Liver (tissue), 9 donors: ENCODE measurements around the gene RPS29. TPM values are rescaled to one million over a fixed set of nuclear protein-coding genes. Genes with fewer than 3 reads are reported as not detected.

Source experiments
- DNase-seq: peaks from one replicate; pipeline ENCODE4 v3.0.0-alpha.2; 2017; ENCODE audit warnings: low spot score
- H3K27ac ChIP-seq, 2 donors: one replicate each; pipeline ENCODE4 v1.7.0; 2013; ENCODE audit warnings: inconsistent platforms in 2 of 2, low read length in 2 of 2, control low read depth in 1 of 2, low read depth in 1 of 2, mild to moderate bottlenecking in 1 of 2
- H3K27me3 ChIP-seq, 4 donors: one replicate each; pipeline versions ENCODE4 v1.6.1 to v1.7.0; 2013; ENCODE audit warnings: low read length in 3 of 4, inconsistent platforms in 1 of 4, mild to moderate bottlenecking in 1 of 4, moderate library complexity in 1 of 4; ENCODE audit not compliant: control insufficient read depth in 4 of 4, insufficient read depth in 4 of 4
- H3K36me3 ChIP-seq, 4 donors: one replicate each; pipeline versions ENCODE4 v1.6.1 to v1.7.0; 2013; ENCODE audit warnings: low read length in 3 of 4, mild to moderate bottlenecking in 3 of 4, low read depth in 1 of 4, moderate library complexity in 1 of 4; ENCODE audit not compliant: control insufficient read depth in 4 of 4, insufficient read depth in 3 of 4
- H3K4me1 ChIP-seq, 4 donors: one replicate each; pipeline versions ENCODE4 v1.6.1 to v1.7.0; 2013; ENCODE audit warnings: low read length in 3 of 4, mild to moderate bottlenecking in 3 of 4, moderate library complexity in 1 of 4; ENCODE audit not compliant: control insufficient read depth in 4 of 4, insufficient read depth in 4 of 4
- H3K4me3 ChIP-seq, 3 donors: one replicate each; pipeline versions ENCODE4 v1.6.1 to v1.7.0; 2013; ENCODE audit warnings: low read length in 3 of 3, control low read depth in 1 of 3, low read depth in 1 of 3, mild to moderate bottlenecking in 1 of 3
- H3K9ac ChIP-seq, 2 donors: one replicate each; pipeline ENCODE4 v1.7.0; 2013; ENCODE audit warnings: low read length in 2 of 2, mild to moderate bottlenecking in 2 of 2, moderate library complexity in 2 of 2, control low read depth in 1 of 2, low read depth in 1 of 2
- H3K9me3 ChIP-seq, 4 donors: one replicate each; pipeline versions ENCODE4 v1.6.1 to v1.7.0; 2013; ENCODE audit warnings: low read length in 3 of 4; ENCODE audit not compliant: control insufficient read depth in 4 of 4
- ATF3 ChIP-seq: IDR thresholded peaks from 2 replicates; pipeline ENCODE4 v1.6.1; 2016; ENCODE audit warnings: antibody characterized with exemption
- EGR1 ChIP-seq, 2 donors: IDR thresholded peaks; 2 replicates each; pipeline ENCODE4 v1.6.1; 2016 to 2018; ENCODE audit warnings: antibody characterized with exemption in 2 of 2, low read depth in 2 of 2
- FOXA1 ChIP-seq: IDR thresholded peaks from 2 replicates; pipeline ENCODE4 v1.6.1; 2016; ENCODE audit warnings: antibody characterized with exemption
- FOXA2 ChIP-seq: IDR thresholded peaks from 2 replicates; pipeline ENCODE4 v1.6.1; 2016; ENCODE audit warnings: antibody characterized with exemption
- GABPA ChIP-seq, 2 donors: IDR thresholded peaks in 1 of 2; conservative IDR thresholded peaks in 1 of 2; 2 replicates each; pipeline ENCODE4 v1.6.1; 2016; ENCODE audit warnings: antibody characterized with exemption in 2 of 2, mild to moderate bottlenecking in 1 of 2, moderate library complexity in 1 of 2
- HNF4A ChIP-seq, 2 donors: conservative IDR thresholded peaks; 2 replicates each; pipeline ENCODE4 v1.6.1; 2016; ENCODE audit warnings: antibody characterized with exemption in 2 of 2, mild to moderate bottlenecking in 2 of 2
- HNF4G ChIP-seq: IDR thresholded peaks from 2 replicates; pipeline ENCODE4 v1.6.1; 2016; ENCODE audit warnings: antibody characterized with exemption
- JUND ChIP-seq, 2 donors: IDR thresholded peaks; 2 replicates each; pipeline ENCODE4 v1.6.1; 2016; ENCODE audit warnings: antibody characterized with exemption in 2 of 2
- NR2F2 ChIP-seq: IDR thresholded peaks from 2 replicates; pipeline ENCODE4 v1.6.1; 2016; ENCODE audit warnings: antibody characterized with exemption
- RAD21 ChIP-seq, 2 donors: IDR thresholded peaks; 2 replicates each; pipeline ENCODE4 v1.6.1; 2016; ENCODE audit warnings: antibody characterized with exemption in 2 of 2, mild to moderate bottlenecking in 2 of 2
- RXRA ChIP-seq, 2 donors: IDR thresholded peaks; 2 replicates each; pipeline ENCODE4 v1.6.1; 2017 to 2018; ENCODE audit warnings: antibody characterized with exemption in 2 of 2, mild to moderate bottlenecking in 1 of 2
- SP1 ChIP-seq: IDR thresholded peaks from 2 replicates; pipeline ENCODE4 v1.6.1; 2018; ENCODE audit warnings: antibody characterized with exemption, mild to moderate bottlenecking
- TAF1 ChIP-seq: conservative IDR thresholded peaks from 2 replicates; pipeline ENCODE4 v1.6.1; 2016; ENCODE audit warnings: antibody characterized with exemption, mild to moderate bottlenecking
- WGBS: extraction: QIAGEN DNeasy Blood & Tissue Kit; methylation state at CpG from one replicate; pipeline ENCODE4 v1.1.7; 2013; 5-methylcytosine and 5-hydroxymethylcytosine counted together
- polyA plus RNA-seq, 2 donors: library from polyadenylated mRNA; stranded (reverse) in 1 of 2; unstranded in 1 of 2; fragments of 200-250 nt in 1 of 2; fragments of >200 nt in 1 of 2; fragmentation: Nextera tagmentation in 1 of 2; extraction: Ambion mirVana in 1 of 2; gene quantifications; one replicate each; pipeline versions ENCODE4 v1.2.1 to v1.2.3, GENCODE V29; 2013 to 2015
- total RNA-seq, 2 donors: library from RNA; depleted of rRNA; stranded (reverse); fragments of >200 nt; gene quantifications; one replicate each; pipeline ENCODE4 v1.2.3, GENCODE V29; 2014
- TF ChIP-seq, protein P1 (sequence below): IDR thresholded peaks from 2 replicates; pipeline ENCODE4 v1.6.1; 2016; ENCODE audit warnings: antibody characterized with exemption
- TF ChIP-seq, protein P2 (sequence below): IDR thresholded peaks from 2 replicates; pipeline ENCODE4 v1.6.1; 2016; ENCODE audit warnings: antibody characterized with exemption
- TF ChIP-seq, protein P3 (sequence below): fragments of 150-350 bp; IDR thresholded peaks from 2 replicates; pipeline ENCODE4 v1.5.1; 2017; ENCODE audit warnings: improper control_type of control experiment, low read depth, low read length; ENCODE audit not compliant: missing input control
- TF ChIP-seq, protein P4 (sequence below): IDR thresholded peaks from 2 replicates; pipeline ENCODE4 v1.6.1; 2016; ENCODE audit warnings: antibody characterized with exemption, mild to moderate bottlenecking
- donor health status: healthy.
- donor health status: healthy.
- donor health status: healthy.
- donor health status: healthy.
- donor health status: healthy.

The RPS29 gene
- total and polyA plus RNA-seq, 4 donors: 584 to 1,739 (median 839) TPM

DNA sequence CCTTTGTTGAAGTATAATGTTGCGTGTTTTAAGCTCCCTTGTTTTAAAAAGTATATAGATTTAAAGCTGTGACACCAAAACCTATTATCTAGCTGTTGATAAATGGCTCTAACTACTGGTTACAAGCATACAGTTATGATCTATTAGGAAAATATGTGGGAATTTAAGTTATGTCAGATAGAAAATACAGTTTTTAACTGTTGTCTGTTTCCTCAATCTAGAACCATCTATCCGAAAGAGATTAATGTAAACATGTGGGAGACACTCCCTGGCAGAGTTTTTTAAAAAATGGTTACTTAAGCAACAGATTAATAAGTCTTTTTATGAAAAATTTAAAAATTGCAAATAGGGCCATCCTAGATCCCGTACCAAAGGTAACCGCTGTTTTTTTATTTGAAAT is 26.1 kb upstream of the RPS29 start:
- 95% methylated on average over 4 of the region's 4 CpGs for WGBS
- Histone ChIP-seq H3K4me3 (no peak overlapping the region), H3K27me3 (no peaks in the 10 kb centered on the region), H3K4me1 (peaks cover 0 to 3% (median under 1%) of the 10 kb centered on the region in 4 donors), H3K36me3 (no peaks in the 10 kb centered on the region), H3K27ac (no peak overlapping the region), H3K9ac (no peak overlapping the region), H3K9me3 (no peaks in the 10 kb centered on the region)
- TF ChIP-seq, protein P1, sequence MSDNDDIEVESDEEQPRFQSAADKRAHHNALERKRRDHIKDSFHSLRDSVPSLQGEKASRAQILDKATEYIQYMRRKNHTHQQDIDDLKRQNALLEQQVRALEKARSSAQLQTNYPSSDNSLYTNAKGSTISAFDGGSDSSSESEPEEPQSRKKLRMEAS: no peak
- TF ChIP-seq GABPA (IDR thresholded peaks at IDR 0.05 in 1 of 2, conservative IDR thresholded peaks at IDR 0.05 in 1 of 2): no peak
- no peak for TF ChIP-seq JUND (IDR thresholded peaks at IDR 0.05)
- TF ChIP-seq HNF4G: no peak
- no peak for TF ChIP-seq RXRA (IDR thresholded peaks at IDR 0.05)
- no peak for TF ChIP-seq FOXA1
- TF ChIP-seq FOXA2: no peak
- TF ChIP-seq, protein P2, sequence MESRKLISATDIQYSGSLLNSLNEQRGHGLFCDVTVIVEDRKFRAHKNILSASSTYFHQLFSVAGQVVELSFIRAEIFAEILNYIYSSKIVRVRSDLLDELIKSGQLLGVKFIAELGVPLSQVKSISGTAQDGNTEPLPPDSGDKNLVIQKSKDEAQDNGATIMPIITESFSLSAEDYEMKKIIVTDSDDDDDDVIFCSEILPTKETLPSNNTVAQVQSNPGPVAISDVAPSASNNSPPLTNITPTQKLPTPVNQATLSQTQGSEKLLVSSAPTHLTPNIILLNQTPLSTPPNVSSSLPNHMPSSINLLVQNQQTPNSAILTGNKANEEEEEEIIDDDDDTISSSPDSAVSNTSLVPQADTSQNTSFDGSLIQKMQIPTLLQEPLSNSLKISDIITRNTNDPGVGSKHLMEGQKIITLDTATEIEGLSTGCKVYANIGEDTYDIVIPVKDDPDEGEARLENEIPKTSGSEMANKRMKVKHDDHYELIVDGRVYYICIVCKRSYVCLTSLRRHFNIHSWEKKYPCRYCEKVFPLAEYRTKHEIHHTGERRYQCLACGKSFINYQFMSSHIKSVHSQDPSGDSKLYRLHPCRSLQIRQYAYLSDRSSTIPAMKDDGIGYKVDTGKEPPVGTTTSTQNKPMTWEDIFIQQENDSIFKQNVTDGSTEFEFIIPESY: no peak
- no peak for TF ChIP-seq RAD21 (IDR thresholded peaks at IDR 0.05)
- no peak for TF ChIP-seq ATF3
- TF ChIP-seq HNF4A (conservative IDR thresholded peaks at IDR 0.05): no peak
- no peak for TF ChIP-seq NR2F2
- TF ChIP-seq SP1: no peak
- no peak for DNase-seq

DNA sequence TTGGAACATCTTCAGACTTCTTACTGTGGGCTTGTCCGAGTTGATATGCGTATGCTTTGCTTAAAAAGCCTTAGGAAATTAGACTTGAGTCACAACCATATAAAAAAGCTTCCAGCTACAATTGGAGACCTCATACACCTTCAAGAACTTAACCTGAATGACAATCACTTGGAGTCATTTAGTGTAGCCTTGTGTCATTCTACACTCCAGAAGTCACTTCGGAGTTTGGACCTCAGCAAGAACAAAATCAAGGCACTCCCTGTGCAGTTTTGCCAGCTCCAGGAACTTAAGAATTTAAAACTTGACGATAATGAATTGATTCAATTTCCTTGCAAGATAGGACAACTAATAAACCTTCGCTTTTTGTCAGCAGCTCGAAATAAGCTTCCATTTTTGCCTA is 21.4 kb upstream of the RPS29 start:
- Histone ChIP-seq H3K4me1 (no peaks in the 10 kb centered on the region), H3K4me3 (no peak overlapping the region), H3K27me3 (no peaks in the 10 kb centered on the region), H3K9ac (no peak overlapping the region), H3K27ac (no peak overlapping the region), H3K36me3 (peaks cover 0 to 5% (median 0%) of the 10 kb centered on the region in 4 donors), H3K9me3 (no peaks in the 10 kb centered on the region)
- 83% methylated on average over 6 of the region's 6 CpGs for WGBS
- TF ChIP-seq, protein P3, sequence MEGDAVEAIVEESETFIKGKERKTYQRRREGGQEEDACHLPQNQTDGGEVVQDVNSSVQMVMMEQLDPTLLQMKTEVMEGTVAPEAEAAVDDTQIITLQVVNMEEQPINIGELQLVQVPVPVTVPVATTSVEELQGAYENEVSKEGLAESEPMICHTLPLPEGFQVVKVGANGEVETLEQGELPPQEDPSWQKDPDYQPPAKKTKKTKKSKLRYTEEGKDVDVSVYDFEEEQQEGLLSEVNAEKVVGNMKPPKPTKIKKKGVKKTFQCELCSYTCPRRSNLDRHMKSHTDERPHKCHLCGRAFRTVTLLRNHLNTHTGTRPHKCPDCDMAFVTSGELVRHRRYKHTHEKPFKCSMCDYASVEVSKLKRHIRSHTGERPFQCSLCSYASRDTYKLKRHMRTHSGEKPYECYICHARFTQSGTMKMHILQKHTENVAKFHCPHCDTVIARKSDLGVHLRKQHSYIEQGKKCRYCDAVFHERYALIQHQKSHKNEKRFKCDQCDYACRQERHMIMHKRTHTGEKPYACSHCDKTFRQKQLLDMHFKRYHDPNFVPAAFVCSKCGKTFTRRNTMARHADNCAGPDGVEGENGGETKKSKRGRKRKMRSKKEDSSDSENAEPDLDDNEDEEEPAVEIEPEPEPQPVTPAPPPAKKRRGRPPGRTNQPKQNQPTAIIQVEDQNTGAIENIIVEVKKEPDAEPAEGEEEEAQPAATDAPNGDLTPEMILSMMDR: no peak
- TF ChIP-seq GABPA (IDR thresholded peaks at IDR 0.05 in 1 of 2, conservative IDR thresholded peaks at IDR 0.05 in 1 of 2): no peak
- no peak for TF ChIP-seq EGR1 (IDR thresholded peaks at IDR 0.05; ENCODE audit: low read depth in 2 of 2)
- TF ChIP-seq, protein P4, sequence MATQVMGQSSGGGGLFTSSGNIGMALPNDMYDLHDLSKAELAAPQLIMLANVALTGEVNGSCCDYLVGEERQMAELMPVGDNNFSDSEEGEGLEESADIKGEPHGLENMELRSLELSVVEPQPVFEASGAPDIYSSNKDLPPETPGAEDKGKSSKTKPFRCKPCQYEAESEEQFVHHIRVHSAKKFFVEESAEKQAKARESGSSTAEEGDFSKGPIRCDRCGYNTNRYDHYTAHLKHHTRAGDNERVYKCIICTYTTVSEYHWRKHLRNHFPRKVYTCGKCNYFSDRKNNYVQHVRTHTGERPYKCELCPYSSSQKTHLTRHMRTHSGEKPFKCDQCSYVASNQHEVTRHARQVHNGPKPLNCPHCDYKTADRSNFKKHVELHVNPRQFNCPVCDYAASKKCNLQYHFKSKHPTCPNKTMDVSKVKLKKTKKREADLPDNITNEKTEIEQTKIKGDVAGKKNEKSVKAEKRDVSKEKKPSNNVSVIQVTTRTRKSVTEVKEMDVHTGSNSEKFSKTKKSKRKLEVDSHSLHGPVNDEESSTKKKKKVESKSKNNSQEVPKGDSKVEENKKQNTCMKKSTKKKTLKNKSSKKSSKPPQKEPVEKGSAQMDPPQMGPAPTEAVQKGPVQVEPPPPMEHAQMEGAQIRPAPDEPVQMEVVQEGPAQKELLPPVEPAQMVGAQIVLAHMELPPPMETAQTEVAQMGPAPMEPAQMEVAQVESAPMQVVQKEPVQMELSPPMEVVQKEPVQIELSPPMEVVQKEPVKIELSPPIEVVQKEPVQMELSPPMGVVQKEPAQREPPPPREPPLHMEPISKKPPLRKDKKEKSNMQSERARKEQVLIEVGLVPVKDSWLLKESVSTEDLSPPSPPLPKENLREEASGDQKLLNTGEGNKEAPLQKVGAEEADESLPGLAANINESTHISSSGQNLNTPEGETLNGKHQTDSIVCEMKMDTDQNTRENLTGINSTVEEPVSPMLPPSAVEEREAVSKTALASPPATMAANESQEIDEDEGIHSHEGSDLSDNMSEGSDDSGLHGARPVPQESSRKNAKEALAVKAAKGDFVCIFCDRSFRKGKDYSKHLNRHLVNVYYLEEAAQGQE: no peak
- no peak for TF ChIP-seq JUND (IDR thresholded peaks at IDR 0.05)
- no peak for TF ChIP-seq TAF1
- no peak for TF ChIP-seq HNF4A (conservative IDR thresholded peaks at IDR 0.05)
- TF ChIP-seq RAD21 (IDR thresholded peaks at IDR 0.05): no peak
- TF ChIP-seq SP1: no peak
- no peak for TF ChIP-seq ATF3
- no peak for TF ChIP-seq FOXA2
- no peak for TF ChIP-seq RXRA (IDR thresholded peaks at IDR 0.05)
- TF ChIP-seq FOXA1: no peak
- no peak for DNase-seq
